HL-60/S4 treated with retinoic acid at 250 ng/mL for 4 days and 3 days (cell line): Measurements from ENCODE around the gene TSPAN5.

ENCODE experiments used
- in situ Hi-C: fragments of 300-500 bp; cut with MboI; formaldehyde crosslinking; loops from 2 replicates; pipeline ENCODE4 v1.7.0; 2022; ENCODE audit warnings: low sequenced_read_pairs

Gene TSPAN5

DNA sequence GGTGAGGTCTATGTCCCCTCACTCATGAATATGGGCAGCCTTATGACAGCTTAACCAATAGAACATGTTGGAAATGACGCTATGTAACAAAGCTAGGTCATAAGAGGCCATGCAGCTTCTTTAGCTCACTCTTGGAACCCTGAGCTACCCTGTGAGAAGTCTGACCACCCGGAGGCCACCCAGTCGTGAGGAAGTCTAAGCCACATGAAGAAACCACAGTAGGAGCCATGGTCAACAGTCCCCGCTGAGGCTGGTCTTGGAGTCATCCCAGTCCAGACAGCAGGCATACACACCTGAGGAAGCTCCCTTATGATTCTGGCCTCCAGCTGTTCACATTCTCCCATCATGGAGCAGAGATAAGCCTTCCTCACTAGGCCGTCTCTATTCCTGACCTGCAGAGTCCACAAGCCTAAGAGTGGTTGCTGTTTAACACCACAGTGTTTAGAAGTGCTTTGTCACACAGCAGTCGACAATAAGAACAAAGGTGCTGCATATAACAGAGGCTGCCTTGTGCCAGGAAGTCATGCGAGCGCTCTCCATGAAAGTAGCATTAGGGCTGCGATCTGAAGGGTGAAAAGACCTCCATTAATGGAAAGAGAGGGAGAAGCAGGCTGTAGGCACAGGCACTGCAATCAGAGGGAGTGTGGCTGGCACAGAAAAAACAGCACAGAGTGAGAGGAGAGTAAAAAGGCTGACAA lies 38.2 kb downstream of the TSPAN5 start:
- in situ Hi-C loops: no loop called here

DNA sequence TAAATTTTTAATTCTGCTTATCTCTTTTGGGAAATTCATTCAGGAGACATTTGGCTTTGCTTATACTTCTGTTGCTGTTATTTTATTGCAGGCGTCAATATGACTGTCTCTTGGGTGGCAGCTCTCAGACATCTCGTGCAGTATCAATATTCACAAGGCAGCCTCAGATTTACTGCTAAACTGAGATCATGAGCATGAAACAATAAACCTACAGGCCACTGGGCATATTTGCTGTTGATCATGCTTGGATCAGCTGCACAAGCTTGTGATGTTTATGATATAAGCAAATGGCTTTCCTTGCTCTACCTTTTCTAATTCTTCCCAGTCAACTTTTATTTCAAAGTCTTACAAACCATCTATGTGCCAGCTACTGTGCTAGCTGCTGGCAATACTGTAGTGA lies 39.2 kb downstream of the TSPAN5 start:
- in situ Hi-C loops: no loop called here

GRCh38 chr4:98618680-98619079 lies 39.7 kb downstream of the TSPAN5 start:
- in situ Hi-C loops: no loop called here

DNA sequence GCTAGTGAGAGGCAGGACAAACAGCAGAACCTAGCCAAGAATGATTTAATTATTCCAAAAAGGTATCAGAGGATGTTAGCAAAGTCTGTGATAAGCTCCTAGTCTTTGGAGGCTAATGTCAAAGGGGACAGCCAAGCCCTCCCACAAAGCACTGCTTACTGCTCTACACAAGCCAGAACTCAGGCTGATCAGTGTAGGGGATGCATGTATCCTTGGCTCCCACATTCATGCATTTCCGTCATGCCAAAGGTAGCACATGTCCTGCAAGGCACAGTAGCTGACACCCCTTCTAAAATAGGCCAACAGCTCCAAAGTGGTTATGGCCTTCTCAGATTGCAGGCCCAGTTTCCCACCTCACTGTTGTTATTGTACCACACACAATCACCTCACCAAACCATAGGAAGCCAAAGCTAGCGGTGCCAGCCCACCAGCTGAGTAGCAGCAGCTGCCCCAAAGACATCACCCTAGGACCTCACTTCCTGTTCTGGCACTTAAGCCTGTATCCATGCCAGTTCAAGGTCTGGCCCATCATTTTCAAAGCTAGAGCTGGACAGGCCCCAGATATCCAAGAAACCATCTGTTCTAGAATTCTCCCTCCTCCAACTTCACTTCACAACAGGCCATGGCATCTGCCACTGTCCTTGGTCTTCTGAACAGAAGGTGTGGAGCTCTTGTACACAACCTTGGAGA lies 40.9 kb downstream of the TSPAN5 start:
- in situ Hi-C loops: no loop called here

DNA sequence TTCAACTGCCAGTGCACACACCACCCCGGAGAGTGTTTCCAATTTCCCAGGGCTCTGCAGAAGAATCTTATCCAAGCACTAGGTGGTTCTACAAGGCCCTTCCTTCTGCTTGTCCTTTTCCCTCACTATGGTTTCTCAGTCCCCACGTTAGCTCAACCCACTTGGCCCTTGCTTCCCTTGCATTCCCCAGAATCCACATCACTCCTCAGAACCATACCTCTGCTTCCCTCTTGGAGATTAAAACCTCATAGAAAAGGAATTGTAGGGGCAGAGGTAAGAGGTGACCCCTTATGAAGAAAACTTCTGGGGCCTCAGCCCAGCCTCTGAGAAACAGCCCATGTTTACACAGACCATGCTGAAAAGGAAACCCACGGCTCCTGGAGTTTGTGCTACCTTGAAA lies 42.4 kb downstream of the TSPAN5 start:
- in situ Hi-C loops: no loop called here

DNA sequence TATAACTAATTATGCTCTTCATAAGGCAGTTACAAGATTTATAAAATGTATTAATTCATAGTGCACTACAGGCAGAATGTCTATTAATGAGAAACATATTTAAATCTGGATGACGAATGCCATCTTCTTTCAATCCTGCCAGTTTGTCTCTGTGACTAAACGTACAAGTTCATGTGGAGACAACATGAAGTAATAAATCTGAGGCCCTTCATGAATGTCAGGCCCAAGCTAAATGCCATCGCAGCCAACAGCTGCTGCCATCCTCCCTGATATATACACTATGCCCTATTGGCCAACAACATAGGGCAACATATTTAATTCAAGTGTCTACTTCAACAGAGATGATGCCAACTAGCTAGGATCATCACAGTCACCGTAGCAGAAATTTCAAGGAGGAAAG lies 43.7 kb downstream of the TSPAN5 start:
- in situ Hi-C loops: no loop called here

DNA sequence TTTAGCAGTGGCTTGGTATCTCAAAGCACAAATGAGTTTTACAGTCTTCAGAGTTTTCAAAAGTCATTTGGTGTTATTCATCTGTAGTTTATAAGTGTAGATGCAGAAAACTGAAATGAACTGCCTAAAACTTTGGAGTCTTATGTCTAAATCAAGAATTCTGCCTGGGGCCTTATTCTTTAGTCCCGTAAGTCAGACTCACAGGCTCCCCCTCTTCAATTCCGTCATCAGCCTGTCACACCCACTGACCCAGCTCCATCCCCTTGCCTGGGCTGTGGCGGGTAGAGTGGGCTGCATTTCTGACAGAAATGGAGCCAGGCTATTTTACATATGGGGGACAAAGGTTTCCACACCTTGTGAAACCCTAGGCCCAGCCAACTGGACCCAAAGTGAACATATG lies 44.3 kb downstream of the TSPAN5 start:
- in situ Hi-C loops: no loop called here

DNA sequence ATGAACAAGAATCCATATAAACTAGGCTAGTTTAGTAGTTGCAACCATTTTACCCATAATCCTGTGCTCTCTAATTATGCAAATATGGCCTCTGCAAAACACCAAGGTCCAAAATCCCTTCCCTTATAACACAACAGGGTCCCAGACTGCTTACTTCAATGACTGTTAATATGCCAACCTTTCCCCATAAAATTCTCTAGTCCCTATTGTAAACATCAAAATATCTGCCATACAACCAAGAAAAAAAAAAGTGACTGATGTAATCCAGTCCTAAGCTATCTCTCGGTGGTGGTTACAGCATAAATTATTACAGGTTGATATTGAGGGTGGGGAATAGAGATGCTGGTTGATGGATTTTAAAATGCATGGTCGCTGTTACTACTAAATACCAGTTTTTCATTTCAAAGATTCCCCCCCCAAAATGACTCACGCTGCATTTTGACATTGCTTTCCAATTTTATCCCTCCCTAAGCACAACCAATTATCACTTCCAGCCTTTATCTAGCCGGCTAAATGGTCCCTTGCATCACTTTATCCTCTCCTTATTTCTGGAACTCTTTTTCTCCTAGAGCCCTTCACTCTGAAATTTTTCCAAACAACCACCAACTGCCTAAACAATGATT lies 44.8 kb downstream of the TSPAN5 start:
- in situ Hi-C loops: no loop called here

DNA sequence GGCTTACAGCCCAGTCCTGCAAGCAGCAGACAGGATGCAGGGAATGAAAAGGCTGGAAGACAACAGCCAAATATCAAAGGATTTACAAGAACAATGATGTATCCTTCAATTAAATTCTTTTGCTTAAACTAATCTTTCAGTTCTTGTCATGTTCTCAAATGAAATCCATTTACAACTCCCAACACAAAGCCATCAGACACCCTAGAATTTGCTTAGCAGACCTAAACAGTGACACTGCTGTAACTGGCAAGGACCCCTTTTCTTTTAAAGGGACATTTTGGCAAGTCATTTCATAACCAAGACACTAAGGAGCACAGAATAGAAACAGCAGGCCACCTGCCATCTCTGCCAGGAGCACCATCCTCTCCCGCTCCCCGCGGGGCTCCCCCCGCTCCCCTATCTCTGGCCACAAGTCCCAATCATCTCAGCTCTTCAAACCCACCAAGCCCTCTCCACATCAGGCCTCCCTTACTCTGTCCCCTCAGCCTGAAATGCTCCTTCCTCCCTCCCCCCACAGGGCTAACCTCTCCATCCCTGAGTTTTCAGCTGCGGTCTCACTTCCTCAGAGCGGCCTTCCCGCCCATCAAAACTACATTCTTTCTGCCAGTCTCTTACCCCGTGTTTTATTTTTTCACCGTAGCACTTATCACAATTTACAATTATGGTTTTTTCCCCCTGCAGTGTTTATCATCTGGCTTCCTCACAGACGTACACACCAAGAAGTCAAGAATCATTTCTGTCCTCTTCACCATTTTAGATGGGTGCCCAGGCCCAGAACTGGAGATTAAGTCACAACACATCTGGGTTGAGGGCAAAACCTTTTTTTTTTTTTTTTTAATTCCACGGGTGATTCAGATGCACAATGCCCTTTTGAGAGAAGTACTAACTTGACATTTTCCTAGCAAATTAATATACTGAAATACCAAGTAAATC lies 45.8 kb downstream of the TSPAN5 start:
- in situ Hi-C loops: no loop called here

DNA sequence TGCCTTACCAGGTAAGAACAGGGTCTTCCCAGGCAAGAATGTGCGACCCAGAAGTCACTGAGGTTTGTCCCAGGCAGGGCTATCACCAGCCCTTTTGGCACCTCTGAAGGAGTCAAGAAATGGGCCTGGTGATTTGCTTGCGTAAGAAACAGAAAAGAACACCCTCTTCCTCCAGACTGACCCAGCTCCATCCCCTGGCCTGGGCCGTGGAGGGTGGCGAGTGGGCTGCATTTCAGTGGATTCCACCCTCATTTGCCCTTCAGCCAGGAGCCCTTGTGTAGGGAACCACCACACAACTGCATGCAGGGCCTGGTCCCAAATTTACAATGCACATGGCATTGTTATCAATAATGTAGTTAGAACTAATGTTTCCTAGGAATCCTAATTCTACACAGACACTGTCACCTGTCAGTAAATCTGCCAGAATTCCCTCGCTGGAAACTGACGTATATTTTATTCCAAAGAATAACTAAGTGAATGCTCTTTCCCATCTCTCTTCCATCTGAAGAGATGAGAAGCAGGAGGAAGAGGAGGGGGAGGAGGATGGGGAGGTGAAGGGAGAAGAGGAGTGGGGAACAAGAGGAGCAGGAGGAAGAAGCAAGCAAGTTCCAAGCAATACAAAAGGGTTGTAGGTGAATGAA lies 46.6 kb downstream of the TSPAN5 start:
- in situ Hi-C loops: no loop called here

- in situ Hi-C loops: no loop called here
Measured at GRCh38 chr4:98610926-98611676, 47.3 kb downstream of the TSPAN5 start.

GRCh38 chr4:98610431-98610830 lies 48.0 kb downstream of the TSPAN5 start:
- in situ Hi-C loops: no loop called here

- in situ Hi-C loops: no loop called here
Measured at GRCh38 chr4:98609934-98610333, 48.5 kb downstream of the TSPAN5 start.

DNA sequence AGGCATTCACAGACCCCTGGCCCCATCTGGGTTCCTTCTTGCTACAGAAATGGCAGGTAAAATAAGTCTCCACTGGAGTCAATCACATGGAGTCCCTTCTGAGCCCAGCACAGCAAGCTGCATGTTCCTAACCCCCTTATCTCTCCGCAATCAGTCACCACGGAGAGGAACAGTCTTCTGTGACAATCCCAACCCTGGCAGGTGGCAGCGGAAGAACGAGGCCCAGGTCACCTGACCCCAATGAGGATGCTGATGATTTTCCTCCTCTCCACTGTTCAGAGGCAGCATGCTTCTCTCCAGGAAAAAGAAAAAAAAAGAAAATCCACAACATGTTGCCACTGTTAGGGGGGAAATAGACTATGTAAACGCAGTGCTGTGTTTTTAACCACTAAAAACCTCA lies 50.1 kb downstream of the TSPAN5 start:
- in situ Hi-C loops: no loop called here

GRCh38 chr4:98606894-98607293 lies 51.5 kb downstream of the TSPAN5 start:
- in situ Hi-C loops: no loop called here

- in situ Hi-C loops: no loop called here
Measured at GRCh38 chr4:98605216-98605615, 53.2 kb downstream of the TSPAN5 start.

GRCh38 chr4:98604723-98605122 lies 53.7 kb downstream of the TSPAN5 start:
- in situ Hi-C loops: no loop called here

GRCh38 chr4:98603683-98604521 lies 54.5 kb downstream of the TSPAN5 start:
- in situ Hi-C loops: no loop called here

DNA sequence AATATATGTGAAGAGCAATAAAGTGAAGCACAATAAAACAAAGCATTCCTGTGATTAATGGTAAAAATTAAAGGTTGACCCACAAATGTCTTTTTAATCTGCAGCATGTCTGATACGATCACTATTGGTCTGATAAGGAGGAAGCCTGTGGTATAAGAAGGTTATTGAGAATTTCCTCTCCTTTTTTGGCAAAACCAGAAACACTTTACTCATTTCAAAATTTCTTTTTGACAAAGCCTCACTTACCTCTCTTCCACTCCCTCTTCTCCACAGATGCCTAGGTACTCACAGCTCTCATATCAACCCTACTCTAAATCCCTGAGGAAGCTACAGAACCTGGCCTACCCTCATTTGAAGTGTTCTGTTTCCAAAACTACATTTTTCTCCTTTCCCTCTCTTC lies 56.1 kb downstream of the TSPAN5 start:
- in situ Hi-C loops: no loop called here
